HepG2 (cell line): ENCODE results near the gene LIF. TPM values are rescaled to one million over a fixed set of nuclear protein-coding genes. Genes with fewer than 3 reads are reported as not detected.
"Not testable (repeated sequence)": the region's sequence is repeated elsewhere in the genome, so short reads cannot be mapped to it uniquely, and the experiment has no call there.

Experiments
- ATAC-seq: fragments of 200-7000 bp; cut with Tn5 transposase; 3 replicates; pipeline ENCODE4 v1.9.1; 2020; ENCODE audit warnings: mild to moderate bottlenecking, moderate library complexity
- BruUV-seq: library from RNA; stranded (reverse); fragments of 400-500 nt; replicated peaks from 2 replicates; lab custom pipeline; 2021; lab: Mats Ljungman, UMichigan
- CTCF ChIA-PET: fragments of 300-600 bp; formaldehyde crosslinking; extraction: SDS; loops from one replicate; lab custom pipeline; 2021; ENCODE audit warnings: low total read pairs, inconsistent platforms, low intra/inter-chr PET ratio; lab: Yijun Ruan, JAX
- POLR2A ChIA-PET: fragments of 350-600 bp; sonication (Branson Sonifier 250); formaldehyde crosslinking; loops from one replicate; lab custom pipeline; 2020; ENCODE audit warnings: antibody characterized with exemption, inconsistent platforms; lab: Yijun Ruan, JAX
- DNase-seq: peaks from one replicate; pipeline ENCODE4 v3.0.0-alpha.2; 2015; ENCODE audit warnings: low spot score
- FAIRE-seq: peaks from 3 replicates; lab custom pipeline; 2011; peaks lifted over from hg19 to GRCh38; lab: Jason Lieb, UNC
- H2AFZ ChIP-seq: one replicate; pipeline ENCODE4 v1.6.1; 2011; ENCODE audit warnings: low read length, inconsistent platforms
- H3K27ac ChIP-seq: fragments of 300-600 bp; 3 replicates; pipeline ENCODE4 v1.8.0; 2011; ENCODE audit warnings: mixed run types, mild to moderate bottlenecking, mixed read lengths, low read length, inconsistent platforms; ENCODE audit not compliant: insufficient read depth; ENCODE audit errors: extremely low read length
- H3K27me3 ChIP-seq, 2 experiments: fragments of 200-600 bp in 1 of 2; 2 replicates in 1 of 2; 3 replicates in 1 of 2; pipeline versions ENCODE4 v1.6.0 to v1.8.0; 2011; ENCODE audit warnings: low read length in 2 of 2, mild to moderate bottlenecking in 2 of 2, moderate library complexity in 2 of 2, inconsistent platforms in 1 of 2; ENCODE audit not compliant: insufficient read depth in 2 of 2, control insufficient read depth in 1 of 2
- H3K36me3 ChIP-seq, 2 experiments: fragments of 200-600 bp in 1 of 2; replicated peaks in 1 of 2; 2 replicates in 1 of 2; 3 replicates in 1 of 2; pipeline versions ENCODE4 v1.5.1 to v1.8.0; 2011; ENCODE audit warnings: low read length in 2 of 2, inconsistent platforms in 1 of 2; ENCODE audit not compliant: insufficient read depth in 2 of 2, control insufficient read depth in 1 of 2
- H3K4me1 ChIP-seq: 2 replicates; pipeline ENCODE4 v1.5.1; 2012; ENCODE audit warnings: low read length, inconsistent platforms; ENCODE audit not compliant: insufficient read depth
- H3K4me2 ChIP-seq: 2 replicates; pipeline ENCODE4 v1.6.0; 2011; ENCODE audit warnings: low read depth, low read length, inconsistent platforms
- H3K4me3 ChIP-seq, 3 experiments: fragments of 200-600 bp in 1 of 3; sonication (generic), shearing (Covaris generic) in 1 of 3; replicated peaks in 1 of 3; 2 replicates each; pipeline ENCODE4 v1.5.1; 2011 to 2016; ENCODE audit warnings: low read length in 3 of 3, inconsistent platforms in 2 of 3, low read depth in 2 of 3, mild to moderate bottlenecking in 2 of 3, control low read depth in 1 of 3, mixed read lengths in 1 of 3; ENCODE audit not compliant: insufficient read depth in 1 of 3
- H3K79me2 ChIP-seq: one replicate; pipeline ENCODE4 v1.6.1; 2011; ENCODE audit warnings: low read length, inconsistent platforms; ENCODE audit not compliant: insufficient read depth
- H3K9ac ChIP-seq: 2 replicates; pipeline ENCODE4 v1.6.0; 2011; ENCODE audit warnings: mild to moderate bottlenecking, low read depth, low read length, inconsistent platforms; ENCODE audit not compliant: insufficient read depth
- H3K9me3 ChIP-seq: 2 replicates; pipeline ENCODE4 v1.5.1; 2012; ENCODE audit warnings: mild to moderate bottlenecking, low read length
- H4K20me1 ChIP-seq: 2 replicates; pipeline ENCODE4 v1.6.0; 2011; ENCODE audit warnings: inconsistent platforms, mild to moderate bottlenecking, low read length, moderate library complexity; ENCODE audit not compliant: insufficient read depth
- ATF7 ChIP-seq, 2 experiments: fragments of 450-650 bp in 1 of 2; sonication (generic) in 1 of 2; formaldehyde crosslinking in 1 of 2; IDR thresholded peaks; 2 replicates each; pipeline versions ENCODE4 v1.4.0 to v1.6.1; 2016 to 2020; ENCODE audit warnings: antibody characterized with exemption in 1 of 2, mild to moderate bottlenecking in 1 of 2, missing genetic modification reagents in 1 of 2
- CEBPG ChIP-seq: IDR thresholded peaks from 2 replicates; pipeline ENCODE4 v1.6.1; 2016
- ELF1 ChIP-seq: sonication (generic); formaldehyde crosslinking; IDR thresholded peaks from 2 replicates; pipeline ENCODE4 v1.4.0; 2020; ENCODE audit warnings: missing genetic modification reagents
- GTF2F1 ChIP-seq: fragments of 150-350 bp; IDR thresholded peaks from 2 replicates; pipeline ENCODE4 v1.6.1; 2014; ENCODE audit warnings: low read length
- HDAC2 ChIP-seq: sonication (generic); formaldehyde crosslinking; IDR thresholded peaks from 2 replicates; pipeline ENCODE4 v1.4.0; 2020; ENCODE audit warnings: missing genetic modification reagents
- JDP2 ChIP-seq: sonication (generic); formaldehyde crosslinking; IDR thresholded peaks from 2 replicates; pipeline ENCODE4 v1.8.1; 2022; ENCODE audit warnings: missing genetic modification reagents, borderline replicate concordance
- MED1 ChIP-seq: sonication (generic); formaldehyde crosslinking; IDR thresholded peaks from 2 replicates; pipeline ENCODE4 v1.4.0; 2020; ENCODE audit warnings: missing genetic modification reagents
- NCOA5 ChIP-seq: sonication (generic); formaldehyde crosslinking; IDR thresholded peaks from 2 replicates; pipeline ENCODE4 v1.4.0; 2020; ENCODE audit warnings: missing genetic modification reagents
- NFKB2 ChIP-seq: sonication (generic); formaldehyde crosslinking; IDR thresholded peaks from 2 replicates; pipeline ENCODE4 v1.4.0; 2020; ENCODE audit warnings: missing genetic modification reagents, borderline replicate concordance
- NR2C2 ChIP-seq: sonication (generic); formaldehyde crosslinking; IDR thresholded peaks from 2 replicates; pipeline ENCODE4 v1.4.0; 2020; ENCODE audit warnings: missing genetic modification reagents, mild to moderate bottlenecking, moderate library complexity, borderline replicate concordance
- RFXAP ChIP-seq: sonication (generic); formaldehyde crosslinking; IDR thresholded peaks from 2 replicates; pipeline ENCODE4 v1.4.0; 2020; ENCODE audit warnings: missing genetic modification reagents, borderline replicate concordance
- SNAI1 ChIP-seq: sonication (generic); formaldehyde crosslinking; IDR thresholded peaks from 2 replicates; pipeline ENCODE4 v1.5.0; 2020; ENCODE audit warnings: mild to moderate bottlenecking, missing genetic modification reagents, borderline replicate concordance
- ZFP36 ChIP-seq: fragments of 150-350 bp; IDR thresholded peaks from 2 replicates; pipeline ENCODE4 v1.6.1; 2018; ENCODE audit warnings: borderline replicate concordance, low read length, low read depth; ENCODE audit not compliant: partially characterized antibody
- ZNF235 ChIP-seq: sonication (generic); formaldehyde crosslinking; IDR thresholded peaks from 2 replicates; pipeline ENCODE4 v1.8.1; 2023; ENCODE audit warnings: mild to moderate bottlenecking, missing genetic modification reagents, borderline replicate concordance
- ZNF329 ChIP-seq: sonication (generic); formaldehyde crosslinking; IDR thresholded peaks from 2 replicates; pipeline ENCODE4 v1.9.0; 2021; ENCODE audit warnings: low read depth, mild to moderate bottlenecking, missing genetic modification reagents
- ZNF776 ChIP-seq: sonication (generic); formaldehyde crosslinking; IDR thresholded peaks from 2 replicates; pipeline ENCODE4 v1.4.0; 2020; ENCODE audit warnings: mild to moderate bottlenecking, missing genetic modification reagents
- WGBS: methylation state at CpG from one replicate; pipeline ENCODE4 v1.1.6; 2017; ENCODE audit warnings: low lambda C conversion rate; 5-methylcytosine and 5-hydroxymethylcytosine counted together
- in situ Hi-C: cut with HindIII; loops from 2 replicates; pipeline ENCODE4 v1.10.0; 2017; ENCODE audit warnings: low pct_unique_long_range_greater_than_20kb; ENCODE audit not compliant: extremely low pct_ligation_motif_present
- intact Hi-C: fragments of 100-400 bp; cut with micrococcal nuclease; formaldehyde crosslinking; loops from one replicate; pipeline ENCODE4 v1.10.0; 2022; ENCODE audit not compliant: unreplicated experiment
- polyA plus RNA-seq, 8 experiments: library from polyadenylated mRNA; depleted of rRNA in 3 of 8; stranded (reverse) in 7 of 8; unstranded in 1 of 8; fragments of >200 nt; fragmentation: Illumina TruSeq in 4 of 8; extraction: Trizol in 4 of 8; gene quantifications; 2 replicates each; pipeline versions ENCODE4 v1.2.1 to v1.2.3, GENCODE V29; 2011 to 2016; ENCODE audit warnings: low read depth in 4 of 8, missing spikeins in 1 of 8, mixed read lengths in 1 of 8; ENCODE audit not compliant: insufficient read depth in 1 of 8
- total RNA-seq, 5 experiments: library from RNA; depleted of rRNA; stranded (reverse); fragments of >200 nt; fragmentation: Illumina TruSeq; extraction: Trizol; gene quantifications; 2 replicates each; pipeline ENCODE4 v1.2.3, GENCODE V29; 2016; ENCODE audit warnings: low read depth in 1 of 5
- TF ChIP-seq, protein P1 (sequence below): sonication (generic); formaldehyde crosslinking; conservative IDR thresholded peaks from 2 replicates; pipeline ENCODE4 v1.8.0; 2022; ENCODE audit warnings: mild to moderate bottlenecking, moderate library complexity, missing genetic modification reagents

LIF gene
- total and polyA plus RNA-seq, 2 of the 13 experiments (the other 11 are each of a cell fraction or from before 2014, with no cell fraction given): 3.6 to 8.5 TPM

DNA sequence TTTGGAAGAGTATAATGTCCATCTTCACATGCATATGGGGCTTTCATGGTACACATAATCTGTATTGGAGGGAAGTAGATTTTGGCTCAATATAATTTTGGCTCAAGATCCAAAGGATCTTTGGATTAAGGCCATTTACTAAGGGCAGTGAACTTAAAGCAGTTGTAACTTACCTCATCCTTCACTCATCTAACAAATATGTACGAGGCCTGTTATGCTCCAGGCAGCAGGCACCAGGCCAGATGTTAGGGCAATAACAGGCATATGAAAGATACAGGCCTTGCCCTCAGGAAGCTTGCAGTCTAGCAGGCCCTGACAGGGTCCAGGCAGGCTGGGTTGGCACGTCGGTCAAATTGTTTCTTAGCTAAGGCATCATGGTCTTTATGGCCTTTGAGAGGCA, 44.6 kb downstream of the LIF start:
- TF ChIP-seq GTF2F1: no peak
- TF ChIP-seq HDAC2 (CRISPR knock-in tag): no peak
- no peak for TF ChIP-seq ZFP36
- TF ChIP-seq MED1 (CRISPR knock-in tag): no peak
- TF ChIP-seq ELF1 (CRISPR knock-in tag): no peak
- no peak for TF ChIP-seq NCOA5
- TF ChIP-seq JDP2: no peak
- no peak for TF ChIP-seq ATF7 (IDR thresholded peaks at IDR 0.05)
- TF ChIP-seq ATF7 (CRISPR knock-in tag; IDR thresholded peaks at IDR 0.05): no peak
- no peak for TF ChIP-seq RFXAP (CRISPR knock-in tag)
- TF ChIP-seq ZNF235 (CRISPR knock-in tag): no peak
- TF ChIP-seq NR2C2: no peak
- no peak for TF ChIP-seq SNAI1 (CRISPR knock-in tag)
- TF ChIP-seq ZNF776 (CRISPR knock-in tag): no peak
- TF ChIP-seq ZNF329 (CRISPR knock-in tag): no peak
- no peak for TF ChIP-seq CEBPG (CRISPR knock-in tag)
- TF ChIP-seq, protein P1, sequence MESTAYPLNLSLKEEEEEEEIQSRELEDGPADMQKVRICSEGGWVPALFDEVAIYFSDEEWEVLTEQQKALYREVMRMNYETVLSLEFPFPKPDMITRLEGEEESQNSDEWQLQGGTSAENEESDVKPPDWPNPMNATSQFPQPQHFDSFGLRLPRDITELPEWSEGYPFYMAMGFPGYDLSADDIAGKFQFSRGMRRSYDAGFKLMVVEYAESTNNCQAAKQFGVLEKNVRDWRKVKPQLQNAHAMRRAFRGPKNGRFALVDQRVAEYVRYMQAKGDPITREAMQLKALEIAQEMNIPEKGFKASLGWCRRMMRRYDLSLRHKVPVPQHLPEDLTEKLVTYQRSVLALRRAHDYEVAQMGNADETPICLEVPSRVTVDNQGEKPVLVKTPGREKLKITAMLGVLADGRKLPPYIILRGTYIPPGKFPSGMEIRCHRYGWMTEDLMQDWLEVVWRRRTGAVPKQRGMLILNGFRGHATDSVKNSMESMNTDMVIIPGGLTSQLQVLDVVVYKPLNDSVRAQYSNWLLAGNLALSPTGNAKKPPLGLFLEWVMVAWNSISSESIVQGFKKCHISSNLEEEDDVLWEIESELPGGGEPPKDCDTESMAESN (CRISPR knock-in tag): no peak
- no peak for TF ChIP-seq NFKB2 (CRISPR knock-in tag)
- WGBS: 91% methylated on average over 3 of the region's 3 CpGs
- Histone ChIP-seq H3K27ac (no peak overlapping the region), H3K9ac (no peak overlapping the region), H3K79me2 (no peaks in the 10 kb centered on the region), H4K20me1 (no peaks in the 10 kb centered on the region), H3K4me3 (no peak overlapping the region), H2AFZ (no peak overlapping the region), H3K27me3 (no peaks in the 10 kb centered on the region; a peak in 1 of 5 replicates), H3K4me1 (peaks cover 26% of the 10 kb centered on the region), H3K4me2 (no peak overlapping the region), H3K9me3 (no peaks in the 10 kb centered on the region), H3K36me3 (no peaks in the 10 kb centered on the region)
- CTCF ChIA-PET: no interaction called here
- POLR2A ChIA-PET: no interaction called here
- ATAC-seq (no peak), FAIRE-seq (no peak), DNase-seq (no peak)
- no TSS peak for BruUV-seq
- in situ Hi-C loops (no loop called here), intact Hi-C loops (no loop called here)

DNA sequence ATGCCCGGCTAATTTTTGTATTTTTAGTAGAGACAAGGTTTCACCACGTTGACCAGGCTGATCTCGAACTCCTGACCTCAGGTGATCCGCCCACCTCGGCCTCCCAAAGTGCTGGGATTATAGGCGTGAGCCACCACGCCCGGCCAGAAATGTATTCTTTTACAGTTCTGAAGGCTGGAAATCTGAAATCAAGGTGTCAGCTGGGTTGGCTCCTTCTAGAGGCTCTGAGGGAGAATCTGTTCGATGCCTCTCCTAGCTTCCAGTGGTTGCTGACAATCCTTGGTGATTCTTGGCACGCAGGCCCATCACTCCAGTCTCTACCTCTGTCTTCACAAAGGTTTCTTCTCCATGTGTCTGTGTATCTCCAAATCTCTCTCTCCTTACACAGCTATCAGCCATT, 45.7 kb downstream of the LIF start:
- H3K4me1 ChIP-seq: peaks cover 26% of the 10 kb centered on the region
- FAIRE-seq, H3K4me2 ChIP-seq, BruUV-seq, H4K20me1 ChIP-seq, H3K36me3 ChIP-seq, H3K27ac ChIP-seq, H3K9ac ChIP-seq, H3K79me2 ChIP-seq, ATAC-seq, in situ Hi-C loops, H3K4me3 ChIP-seq, DNase-seq, CTCF ChIA-PET, H3K9me3 ChIP-seq, H2AFZ ChIP-seq, POLR2A ChIA-PET, intact Hi-C loops, H3K27me3 ChIP-seq: not testable (repeated sequence)
- 95% methylated on average over 10 of the region's 10 CpGs for WGBS
